ENCODE results near the gene RPTOR.
"Not testable (repeated sequence)": the region's sequence is repeated elsewhere in the genome, so short reads cannot be mapped to it uniquely, and the experiment has no call there.

RPTOR gene

GRCh38 chr17:80795754-80796153 lies 251.1 kb downstream of the RPTOR start:
- no peak for DNase-seq (ENCODE audit: low read depth in 2 of 2)

GRCh38 chr17:80796430-80796861 lies 251.8 kb downstream of the RPTOR start:
- no peak for DNase-seq (ENCODE audit: low read depth in 2 of 2)

GRCh38 chr17:80797222-80797621 lies 252.6 kb downstream of the RPTOR start:
- not testable (repeated sequence) for DNase-seq (ENCODE audit: low read depth in 2 of 2)

GRCh38 chr17:80797741-80798594 lies 253.3 kb downstream of the RPTOR start:
- DNase-seq (ENCODE audit: low read depth in 2 of 2): no peak

GRCh38 chr17:80798595-80799537 lies 254.2 kb downstream of the RPTOR start:
- DNase-seq (ENCODE audit: low read depth in 2 of 2): no peak

GRCh38 chr17:80799538-80800480 lies 255.2 kb downstream of the RPTOR start:
- DNase-seq (ENCODE audit: low read depth in 2 of 2): no peak

GRCh38 chr17:80800481-80801391 lies 256.1 kb downstream of the RPTOR start:
- no peak for DNase-seq (ENCODE audit: low read depth in 2 of 2)

GRCh38 chr17:80802626-80803450 lies 258.2 kb downstream of the RPTOR start:
- no peak for DNase-seq (ENCODE audit: low read depth in 2 of 2)

GRCh38 chr17:80803451-80804428 lies 259.1 kb downstream of the RPTOR start:
- DNase-seq (ENCODE audit: low read depth in 2 of 2): no peak

GRCh38 chr17:80804466-80804865 lies 259.8 kb downstream of the RPTOR start:
- no peak for DNase-seq (ENCODE audit: low read depth in 2 of 2)

GRCh38 chr17:80805032-80805751 lies 260.6 kb downstream of the RPTOR start:
- no peak for DNase-seq (ENCODE audit: low read depth in 2 of 2)

- no peak for DNase-seq (ENCODE audit: low read depth in 2 of 2)
Measured at GRCh38 chr17:80807014-80807413, 262.4 kb downstream of the RPTOR start.

- no peak for DNase-seq (ENCODE audit: low read depth in 2 of 2)
Measured at GRCh38 chr17:80807882-80808281, 263.2 kb downstream of the RPTOR start.

GRCh38 chr17:80811181-80812105 lies 266.8 kb downstream of the RPTOR start:
- no peak for DNase-seq (ENCODE audit: low read depth in 2 of 2)

GRCh38 chr17:80812362-80813088 lies 267.9 kb downstream of the RPTOR start:
- DNase-seq (ENCODE audit: low read depth in 2 of 2): no peak

- no peak for DNase-seq (ENCODE audit: low read depth in 2 of 2)
Measured at GRCh38 chr17:80813318-80813717, 268.7 kb downstream of the RPTOR start.
